HepG2 (cell line): ENCODE data around the gene TXNDC11. TPM values are rescaled to one million over a fixed set of nuclear protein-coding genes. Genes with fewer than 3 reads are reported as not detected.

ENCODE experiments used
- IRX3 ChIP-seq: sonication (generic); formaldehyde crosslinking; IDR thresholded peaks from 2 replicates; pipeline ENCODE4 v1.8.1; 2023; ENCODE audit warnings: mild to moderate bottlenecking, low read depth, missing genetic modification reagents, borderline replicate concordance
- KDM5A ChIP-seq: fragments of 200-600 bp; sonication (generic); IDR thresholded peaks from 2 replicates; pipeline ENCODE4 v1.7.0; 2018; ENCODE audit warnings: antibody characterized with exemption, mild to moderate bottlenecking, low read length, borderline replicate concordance
- LCORL ChIP-seq, 2 experiments: fragments of 450-650 bp in 1 of 2; sonication (generic) in 1 of 2; formaldehyde crosslinking in 1 of 2; IDR thresholded peaks; 2 replicates each; pipeline versions ENCODE4 v1.5.0 to v1.6.1; 2017 to 2020; ENCODE audit warnings: antibody characterized with exemption in 1 of 2, missing genetic modification reagents in 1 of 2
- MEIS2 ChIP-seq: sonication (generic); formaldehyde crosslinking; IDR thresholded peaks from 2 replicates; pipeline ENCODE4 v1.9.0; 2021; ENCODE audit warnings: mild to moderate bottlenecking, missing genetic modification reagents
- RBM22 ChIP-seq: fragments of 200-400 bp; formaldehyde crosslinking; optimal IDR thresholded peaks from 2 replicates; pipeline ENCODE3; 2017; ENCODE audit warnings: mild to moderate bottlenecking, low read length, moderate library complexity
- RCOR2 ChIP-seq: IDR thresholded peaks from 2 replicates; pipeline ENCODE4 v1.6.1; 2016; ENCODE audit warnings: missing biosample characterization, missing genetic modification reagents
- RXRA ChIP-seq: sonication (generic); formaldehyde crosslinking; IDR thresholded peaks from 2 replicates; pipeline ENCODE4 v1.5.1; 2020; ENCODE audit warnings: missing genetic modification reagents
- SMARCE1 ChIP-seq: fragments of 450-650 bp; IDR thresholded peaks from 2 replicates; pipeline ENCODE4 v1.6.1; 2017; ENCODE audit warnings: borderline replicate concordance
- SOX13 ChIP-seq, 3 experiments: fragments of 450-650 bp in 1 of 3; sonication (generic) in 1 of 3; formaldehyde crosslinking in 1 of 3; IDR thresholded peaks in 2 of 3; conservative IDR thresholded peaks in 1 of 3; 2 replicates each; pipeline versions ENCODE4 v1.5.0 to v1.6.1; 2016 to 2020; ENCODE audit warnings: antibody characterized with exemption in 1 of 3, mild to moderate bottlenecking in 1 of 3, missing compliant biosample characterization in 1 of 3, missing genetic modification reagents in 1 of 3, moderate library complexity in 1 of 3
- YEATS2 ChIP-seq: sonication (generic); formaldehyde crosslinking; IDR thresholded peaks from 2 replicates; pipeline ENCODE4 v1.4.0; 2020; ENCODE audit warnings: missing genetic modification reagents, borderline replicate concordance
- ZNF12 ChIP-seq: sonication (generic); formaldehyde crosslinking; IDR thresholded peaks from 2 replicates; pipeline ENCODE4 v1.5.0; 2020; ENCODE audit warnings: missing genetic modification reagents
- ZNF136 ChIP-seq: sonication (generic); formaldehyde crosslinking; IDR thresholded peaks from 2 replicates; pipeline ENCODE4 v1.8.1; 2022; ENCODE audit warnings: low read depth, mild to moderate bottlenecking, moderate library complexity, missing genetic modification reagents
- ZNF484 ChIP-seq: sonication (generic); formaldehyde crosslinking; IDR thresholded peaks from 2 replicates; pipeline ENCODE4 v1.5.1; 2020; ENCODE audit warnings: mild to moderate bottlenecking, low read depth, missing genetic modification reagents, borderline replicate concordance
- polyA plus RNA-seq, 8 experiments: library from polyadenylated mRNA; depleted of rRNA in 3 of 8; stranded (reverse) in 7 of 8; unstranded in 1 of 8; fragments of >200 nt; fragmentation: Illumina TruSeq in 4 of 8; extraction: Trizol in 4 of 8; gene quantifications; 2 replicates each; pipeline versions ENCODE4 v1.2.1 to v1.2.3, GENCODE V29; 2011 to 2016; ENCODE audit warnings: low read depth in 4 of 8, missing spikeins in 1 of 8, mixed read lengths in 1 of 8; ENCODE audit not compliant: insufficient read depth in 1 of 8
- total RNA-seq, 5 experiments: library from RNA; depleted of rRNA; stranded (reverse); fragments of >200 nt; fragmentation: Illumina TruSeq; extraction: Trizol; gene quantifications; 2 replicates each; pipeline ENCODE4 v1.2.3, GENCODE V29; 2016; ENCODE audit warnings: low read depth in 1 of 5
- TF ChIP-seq, protein P1 (sequence below): sonication (generic); formaldehyde crosslinking; IDR thresholded peaks from 2 replicates; pipeline ENCODE4 v1.4.0; 2020; ENCODE audit warnings: missing genetic modification reagents
- TF ChIP-seq, protein P2 (sequence below): IDR thresholded peaks from 2 replicates; pipeline ENCODE4 v1.6.1; 2016; ENCODE audit warnings: missing compliant biosample characterization, missing genetic modification reagents, borderline replicate concordance
- TF ChIP-seq, protein P3 (sequence below): sonication (generic); formaldehyde crosslinking; conservative IDR thresholded peaks from 2 replicates; pipeline ENCODE4 v1.4.0; 2020; ENCODE audit warnings: mild to moderate bottlenecking, missing genetic modification reagents, moderate library complexity
- TF ChIP-seq, protein P4 (sequence below): sonication (generic); formaldehyde crosslinking; IDR thresholded peaks from 2 replicates; pipeline ENCODE4 v1.4.0; 2020; ENCODE audit warnings: mild to moderate bottlenecking, missing genetic modification reagents
- TF ChIP-seq, protein P5 (sequence below): sonication (generic); formaldehyde crosslinking; IDR thresholded peaks from 2 replicates; pipeline ENCODE4 v1.8.0; 2022; ENCODE audit warnings: low read depth, missing genetic modification reagents

Gene TXNDC11
- total and polyA plus RNA-seq, 2 of the 13 experiments (the other 11 are each of a cell fraction or from before 2014, with no cell fraction given), result 74.9 to 123 TPM

DNA sequence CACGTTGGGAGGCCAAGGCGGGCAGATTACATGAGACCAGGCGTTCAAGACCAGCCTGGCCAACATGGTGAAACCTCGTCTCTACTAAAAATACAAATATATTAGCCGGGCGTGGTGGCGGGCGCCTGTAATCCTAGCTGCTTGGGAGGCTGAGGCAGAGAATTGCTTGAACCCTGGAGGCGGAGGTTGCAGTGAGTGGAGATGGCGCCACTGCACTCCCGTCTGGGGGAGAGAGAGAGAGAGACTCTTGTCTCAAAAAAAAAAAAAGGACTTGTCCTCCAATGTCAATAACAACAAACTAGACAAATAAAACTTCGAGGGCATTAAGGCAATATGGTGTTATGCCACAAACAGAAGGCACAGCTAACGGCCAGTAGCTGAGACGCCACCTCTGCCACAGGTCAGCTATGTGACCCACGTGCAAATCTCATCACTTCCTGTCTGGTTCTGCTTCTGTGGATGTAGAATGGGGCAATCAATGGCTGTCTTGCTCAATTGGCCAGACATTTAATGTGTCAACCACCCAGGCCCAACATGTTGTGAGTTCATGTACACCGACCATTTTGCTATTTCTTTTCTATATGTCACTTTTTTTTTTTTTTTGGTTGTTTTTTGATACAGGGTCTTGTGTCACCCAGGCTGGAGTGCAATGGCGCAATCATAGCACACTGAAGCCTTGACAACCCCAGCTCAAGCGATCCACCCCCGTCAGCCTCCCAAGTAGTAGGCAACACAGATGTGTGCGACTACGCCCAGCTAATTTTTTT is 834 bp upstream of the TXNDC11 start (continued):
- TF ChIP-seq KDM5A (peak; percentile 49), RXRA (CRISPR knock-in tag) (peak; percentile 80; the same call in 1 of the 2 replicates), RCOR2 (CRISPR knock-in tag) (peak; percentile 90), ZNF484 (CRISPR knock-in tag) (no peak), YEATS2 (CRISPR knock-in tag) (peak; percentile 79; the same call in 1 of the 2 replicates), IRX3 (CRISPR knock-in tag) (no peak; the same call in 1 of the 2 replicates), ZNF136 (0 out of 2 replicates have a peak, but pooled peaks have one; percentile 17), ZNF12 (CRISPR knock-in tag) (peak; percentile 41; the same call in 1 of the 2 replicates), SMARCE1 (no peak), LCORL (IDR thresholded peaks at IDR 0.05) (no peak), LCORL (CRISPR knock-in tag; IDR thresholded peaks at IDR 0.05) (no peak; the same call in 1 of the 2 replicates), SOX13 (IDR thresholded peaks at IDR 0.05) (peak; percentile 32), SOX13 (CRISPR knock-in tag; conservative IDR thresholded peaks at IDR 0.05 in 1 of 2, IDR thresholded peaks at IDR 0.05 in 1 of 2) (peak in 1 of 2 experiments; percentile 70; a peak in 2 of 4 replicates), MEIS2 (CRISPR knock-in tag) (0 out of 2 replicates have a peak, but pooled peaks have one; percentile 39), RBM22 (peak; percentile 79)
- TF ChIP-seq, protein P1, sequence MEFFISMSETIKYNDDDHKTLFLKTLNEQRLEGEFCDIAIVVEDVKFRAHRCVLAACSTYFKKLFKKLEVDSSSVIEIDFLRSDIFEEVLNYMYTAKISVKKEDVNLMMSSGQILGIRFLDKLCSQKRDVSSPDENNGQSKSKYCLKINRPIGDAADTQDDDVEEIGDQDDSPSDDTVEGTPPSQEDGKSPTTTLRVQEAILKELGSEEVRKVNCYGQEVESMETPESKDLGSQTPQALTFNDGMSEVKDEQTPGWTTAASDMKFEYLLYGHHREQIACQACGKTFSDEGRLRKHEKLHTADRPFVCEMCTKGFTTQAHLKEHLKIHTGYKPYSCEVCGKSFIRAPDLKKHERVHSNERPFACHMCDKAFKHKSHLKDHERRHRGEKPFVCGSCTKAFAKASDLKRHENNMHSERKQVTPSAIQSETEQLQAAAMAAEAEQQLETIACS (CRISPR knock-in tag), result 0 out of 2 replicates have a peak, but pooled peaks have one; percentile 30
- TF ChIP-seq, protein P2, sequence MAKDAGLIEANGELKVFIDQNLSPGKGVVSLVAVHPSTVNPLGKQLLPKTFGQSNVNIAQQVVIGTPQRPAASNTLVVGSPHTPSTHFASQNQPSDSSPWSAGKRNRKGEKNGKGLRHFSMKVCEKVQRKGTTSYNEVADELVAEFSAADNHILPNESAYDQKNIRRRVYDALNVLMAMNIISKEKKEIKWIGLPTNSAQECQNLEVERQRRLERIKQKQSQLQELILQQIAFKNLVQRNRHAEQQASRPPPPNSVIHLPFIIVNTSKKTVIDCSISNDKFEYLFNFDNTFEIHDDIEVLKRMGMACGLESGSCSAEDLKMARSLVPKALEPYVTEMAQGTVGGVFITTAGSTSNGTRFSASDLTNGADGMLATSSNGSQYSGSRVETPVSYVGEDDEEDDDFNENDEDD (CRISPR knock-in tag), result peak; percentile 86; the same call in 1 of the 2 replicates
- TF ChIP-seq, protein P3, sequence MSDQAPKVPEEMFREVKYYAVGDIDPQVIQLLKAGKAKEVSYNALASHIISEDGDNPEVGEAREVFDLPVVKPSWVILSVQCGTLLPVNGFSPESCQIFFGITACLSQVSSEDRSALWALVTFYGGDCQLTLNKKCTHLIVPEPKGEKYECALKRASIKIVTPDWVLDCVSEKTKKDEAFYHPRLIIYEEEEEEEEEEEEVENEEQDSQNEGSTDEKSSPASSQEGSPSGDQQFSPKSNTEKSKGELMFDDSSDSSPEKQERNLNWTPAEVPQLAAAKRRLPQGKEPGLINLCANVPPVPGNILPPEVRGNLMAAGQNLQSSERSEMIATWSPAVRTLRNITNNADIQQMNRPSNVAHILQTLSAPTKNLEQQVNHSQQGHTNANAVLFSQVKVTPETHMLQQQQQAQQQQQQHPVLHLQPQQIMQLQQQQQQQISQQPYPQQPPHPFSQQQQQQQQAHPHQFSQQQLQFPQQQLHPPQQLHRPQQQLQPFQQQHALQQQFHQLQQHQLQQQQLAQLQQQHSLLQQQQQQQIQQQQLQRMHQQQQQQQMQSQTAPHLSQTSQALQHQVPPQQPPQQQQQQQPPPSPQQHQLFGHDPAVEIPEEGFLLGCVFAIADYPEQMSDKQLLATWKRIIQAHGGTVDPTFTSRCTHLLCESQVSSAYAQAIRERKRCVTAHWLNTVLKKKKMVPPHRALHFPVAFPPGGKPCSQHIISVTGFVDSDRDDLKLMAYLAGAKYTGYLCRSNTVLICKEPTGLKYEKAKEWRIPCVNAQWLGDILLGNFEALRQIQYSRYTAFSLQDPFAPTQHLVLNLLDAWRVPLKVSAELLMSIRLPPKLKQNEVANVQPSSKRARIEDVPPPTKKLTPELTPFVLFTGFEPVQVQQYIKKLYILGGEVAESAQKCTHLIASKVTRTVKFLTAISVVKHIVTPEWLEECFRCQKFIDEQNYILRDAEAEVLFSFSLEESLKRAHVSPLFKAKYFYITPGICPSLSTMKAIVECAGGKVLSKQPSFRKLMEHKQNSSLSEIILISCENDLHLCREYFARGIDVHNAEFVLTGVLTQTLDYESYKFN (CRISPR knock-in tag), result no peak
- TF ChIP-seq, protein P4, sequence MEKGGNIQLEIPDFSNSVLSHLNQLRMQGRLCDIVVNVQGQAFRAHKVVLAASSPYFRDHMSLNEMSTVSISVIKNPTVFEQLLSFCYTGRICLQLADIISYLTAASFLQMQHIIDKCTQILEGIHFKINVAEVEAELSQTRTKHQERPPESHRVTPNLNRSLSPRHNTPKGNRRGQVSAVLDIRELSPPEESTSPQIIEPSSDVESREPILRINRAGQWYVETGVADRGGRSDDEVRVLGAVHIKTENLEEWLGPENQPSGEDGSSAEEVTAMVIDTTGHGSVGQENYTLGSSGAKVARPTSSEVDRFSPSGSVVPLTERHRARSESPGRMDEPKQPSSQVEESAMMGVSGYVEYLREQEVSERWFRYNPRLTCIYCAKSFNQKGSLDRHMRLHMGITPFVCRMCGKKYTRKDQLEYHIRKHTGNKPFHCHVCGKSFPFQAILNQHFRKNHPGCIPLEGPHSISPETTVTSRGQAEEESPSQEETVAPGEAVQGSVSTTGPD (CRISPR knock-in tag), result peak; percentile 76
- TF ChIP-seq, protein P5, sequence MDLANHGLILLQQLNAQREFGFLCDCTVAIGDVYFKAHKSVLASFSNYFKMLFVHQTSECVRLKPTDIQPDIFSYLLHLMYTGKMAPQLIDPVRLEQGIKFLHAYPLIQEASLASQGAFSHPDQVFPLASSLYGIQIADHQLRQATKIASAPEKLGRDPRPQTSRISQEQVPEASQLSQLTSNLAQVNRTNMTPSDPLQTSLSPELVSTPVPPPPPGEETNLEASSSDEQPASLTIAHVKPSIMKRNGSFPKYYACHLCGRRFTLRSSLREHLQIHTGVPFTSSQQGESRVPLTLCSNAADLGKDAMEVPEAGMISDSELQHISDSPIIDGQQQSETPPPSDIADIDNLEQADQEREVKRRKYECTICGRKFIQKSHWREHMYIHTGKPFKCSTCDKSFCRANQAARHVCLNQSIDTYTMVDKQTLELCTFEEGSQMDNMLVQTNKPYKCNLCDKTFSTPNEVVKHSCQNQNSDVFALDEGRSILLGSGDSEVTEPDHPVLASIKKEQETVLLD (CRISPR knock-in tag), result no peak
